A375 (cell line): ENCODE results near the gene HSPG2. TPM values are rescaled to one million over a fixed set of nuclear protein-coding genes. Genes with fewer than 3 reads are reported as not detected.

ENCODE experiments used
- total RNA-seq: library from RNA; depleted of rRNA; stranded (reverse); fragments of >200 nt; shearing (Covaris generic); gene quantifications from 2 replicates; pipeline ENCODE4 v1.2.3, GENCODE V29; 2014; rRNA removed

The HSPG2 gene
- total RNA-seq, result 42.0 and 43.5 TPM in 2 replicates

GRCh38 chr1:21937034-21937371, at the start of gene HSPG2:
HSPG2 (minus strand) TSS chr1:21937310; CDS start chr1:21937217, 93 bp downstream.

GRCh38 chr1:21976703-21977239, 39.7 kb upstream of the HSPG2 start, which contains the start of gene CELA3B:
CELA3B (plus strand) TSS chr1:21977022; CDS start chr1:21977040, 18 bp downstream.

GRCh38 chr1:21811875-21812305, 125.2 kb downstream of the HSPG2 start, which contains the start of gene LDLRAD2:
LDLRAD2 (plus strand) TSS chr1:21812265; CDS start chr1:21812452, 187 bp downstream.

GRCh38 chr1:21782868-21783678, 154.0 kb downstream of the HSPG2 start, which contains the start of gene USP48:
USP48 (minus strand) TSS chr1:21783149; CDS start chr1:21782957, 192 bp downstream.

Other genes starting within 250 kb of the HSPG2 start
- gene USP48, start 154.2 kb downstream of the HSPG2 start, total RNA-seq, result 20.1 and 22.9 TPM in 2 replicates
- gene LDLRAD2, start 125.0 kb downstream of the HSPG2 start, total RNA-seq, result not detected in 2 replicates
- gene CELA3B, start 39.7 kb upstream of the HSPG2 start, total RNA-seq, result not detected in 2 replicates
- not detected in 2 replicates for gene CELA3A, start 64.3 kb upstream of the HSPG2 start, total RNA-seq
- gene CDC42, start 115.4 kb upstream of the HSPG2 start, total RNA-seq, result 131 and 132 TPM in 2 replicates
- gene WNT4, start 205.8 kb upstream of the HSPG2 start, total RNA-seq, result not detected in 2 replicates